H1 (cell line): ENCODE measurements around the gene CTSW. TPM values are rescaled to one million over a fixed set of nuclear protein-coding genes. Genes with fewer than 3 reads are reported as not detected.

Experiments
- CTCF ChIA-PET: fragments of 300-600 bp; sonication (Branson Sonifier 250); formaldehyde crosslinking; loops from one replicate; lab custom pipeline; 2021; ENCODE audit not compliant: partially characterized antibody; lab: Charles Lee
- POLR2A ChIA-PET: fragments of 300-600 bp; sonication (Branson Sonifier 250); formaldehyde crosslinking; loops from one replicate; lab custom pipeline; 2021; ENCODE audit warnings: inconsistent platforms; ENCODE audit not compliant: partially characterized antibody; lab: Charles Lee
- DNase-seq, 2 experiments: peaks; one replicate each; pipeline versions ENCODE4 v3.0.0 to v3.0.0-alpha.2; 2010 to 2022; ENCODE audit warnings: low spot score in 2 of 2, low read depth in 1 of 2, mixed read lengths in 1 of 2
- FAIRE-seq: peaks from 2 replicates; lab custom pipeline; 2011; peaks lifted over from hg19 to GRCh38; lab: Jason Lieb, UNC
- H2AFZ ChIP-seq: 2 replicates; pipeline ENCODE4 v1.8.1; 2012; ENCODE audit warnings: low read length, inconsistent platforms
- H2AK5ac ChIP-seq: 2 replicates; pipeline ENCODE4 v1.6.1; 2013; ENCODE audit warnings: low read depth, low read length
- H2BK120ac ChIP-seq: replicated peaks from 2 replicates; pipeline ENCODE3; 2013; ENCODE audit warnings: low read depth, low read length, inconsistent platforms
- H2BK12ac ChIP-seq: 2 replicates; pipeline ENCODE4 v1.6.1; 2013; ENCODE audit warnings: low read depth, low read length
- H2BK15ac ChIP-seq: 2 replicates; pipeline ENCODE4 v1.6.1; 2013; ENCODE audit warnings: low read length
- H2BK20ac ChIP-seq: 2 replicates; pipeline ENCODE4 v1.6.1; 2013; ENCODE audit warnings: low read length
- H2BK5ac ChIP-seq: 2 replicates; pipeline ENCODE4 v1.6.1; 2013; ENCODE audit warnings: low read depth, low read length
- H3K14ac ChIP-seq: 2 replicates; pipeline ENCODE4 v1.6.1; 2013; ENCODE audit warnings: inconsistent platforms; ENCODE audit not compliant: insufficient read length
- H3K18ac ChIP-seq: 2 replicates; pipeline ENCODE4 v1.6.1; 2013; ENCODE audit warnings: low read length; ENCODE audit errors: extremely low read depth
- H3K23ac ChIP-seq: 2 replicates; pipeline ENCODE4 v1.6.1; 2013; ENCODE audit warnings: inconsistent platforms; ENCODE audit not compliant: insufficient read length
- H3K23me2 ChIP-seq: 2 replicates; pipeline ENCODE4 v1.6.1; 2013; ENCODE audit warnings: low read depth, low read length
- H3K27ac ChIP-seq: 2 replicates; pipeline ENCODE4 v1.6.1; 2011; ENCODE audit warnings: low read depth, low read length, inconsistent platforms
- H3K27me3 ChIP-seq, 4 experiments: replicated peaks in 1 of 4; 1 replicate in 1 of 4; 2 replicates in 3 of 4; pipeline versions ENCODE4 v1.6.1 to v1.8.1; 2011 to 2013; ENCODE audit warnings: low read length in 3 of 4, mild to moderate bottlenecking in 3 of 4, inconsistent platforms in 2 of 4, mixed read lengths in 2 of 4, moderate library complexity in 1 of 4; ENCODE audit not compliant: control insufficient read depth in 3 of 4, insufficient read depth in 3 of 4; ENCODE audit errors: extremely low read depth in 1 of 4
- H3K36me3 ChIP-seq, 4 experiments: 2 replicates each; pipeline versions ENCODE4 v1.6.1 to v1.8.1; 2011 to 2013; ENCODE audit warnings: mild to moderate bottlenecking in 4 of 4, low read length in 3 of 4, moderate library complexity in 2 of 4, control low read depth in 1 of 4, inconsistent platforms in 1 of 4; ENCODE audit not compliant: insufficient read depth in 4 of 4, control insufficient read depth in 2 of 4
- H3K4ac ChIP-seq: replicated peaks from 2 replicates; pipeline ENCODE3; 2013; ENCODE audit warnings: low read length, low read depth, mixed read lengths, inconsistent platforms; ENCODE audit not compliant: insufficient read length
- H3K4me1 ChIP-seq, 4 experiments: replicated peaks in 1 of 4; 1 replicate in 1 of 4; 2 replicates in 3 of 4; pipeline versions ENCODE4 v1.6.1 to v1.8.1; 2011 to 2013; ENCODE audit warnings: low read length in 3 of 4, inconsistent platforms in 2 of 4, mixed read lengths in 1 of 4; ENCODE audit not compliant: insufficient read depth in 4 of 4, control insufficient read depth in 3 of 4
- H3K4me2 ChIP-seq, 2 experiments: 2 replicates each; pipeline versions ENCODE4 v1.6.1 to v1.8.1; 2011 to 2013; ENCODE audit warnings: low read depth in 2 of 2, low read length in 2 of 2, control low read depth in 1 of 2, inconsistent platforms in 1 of 2, mild to moderate bottlenecking in 1 of 2; ENCODE audit not compliant: insufficient read depth in 1 of 2
- H3K4me3 ChIP-seq, 4 experiments: fragments of 200-600, 300-600 bp in 1 of 4; sonication (generic), shearing (Covaris generic), sonication (Bioruptor Twin) in 1 of 4; 2 replicates each; pipeline versions ENCODE4 v1.5.1 to v1.8.1; 2011 to 2016; ENCODE audit warnings: low read length in 4 of 4, low read depth in 3 of 4, control low read depth in 2 of 4, inconsistent platforms in 2 of 4, mild to moderate bottlenecking in 2 of 4, mixed read lengths in 1 of 4, moderate library complexity in 1 of 4; ENCODE audit not compliant: insufficient read depth in 2 of 4; ENCODE audit errors: extremely low read depth in 1 of 4
- H3K56ac ChIP-seq: replicated peaks from 2 replicates; pipeline ENCODE3; 2013; ENCODE audit warnings: low read depth, mild to moderate bottlenecking, mixed read lengths, low read length, inconsistent platforms; ENCODE audit not compliant: insufficient read length
- H3K79me1 ChIP-seq: 2 replicates; pipeline ENCODE4 v1.6.1; 2013; ENCODE audit warnings: low read depth, low read length, control low read depth
- H3K79me2 ChIP-seq, 2 experiments: 2 replicates each; pipeline versions ENCODE4 v1.6.1 to v1.8.1; 2012 to 2013; ENCODE audit warnings: low read length in 2 of 2, mild to moderate bottlenecking in 2 of 2, inconsistent platforms in 1 of 2; ENCODE audit not compliant: insufficient read depth in 2 of 2, control insufficient read depth in 1 of 2
- H3K9ac ChIP-seq, 4 experiments: replicated peaks in 1 of 4; 1 replicate in 1 of 4; 2 replicates in 3 of 4; pipeline versions ENCODE4 v1.6.1 to v1.8.1; 2011 to 2013; ENCODE audit warnings: low read depth in 3 of 4, low read length in 3 of 4, control low read depth in 2 of 4, mild to moderate bottlenecking in 2 of 4, moderate library complexity in 2 of 4, inconsistent platforms in 1 of 4; ENCODE audit errors: extremely low read depth in 1 of 4
- H3K9me3 ChIP-seq, 2 experiments: 2 replicates each; pipeline versions ENCODE4 v1.6.1 to v1.8.1; 2012 to 2013; ENCODE audit warnings: mild to moderate bottlenecking in 2 of 2, moderate library complexity in 2 of 2, control low read depth in 1 of 2, inconsistent platforms in 1 of 2, low read depth in 1 of 2, low read length in 1 of 2, mixed read lengths in 1 of 2; ENCODE audit not compliant: insufficient read depth in 2 of 2
- H4K20me1 ChIP-seq, 2 experiments: replicated peaks in 1 of 2; 2 replicates each; pipeline versions ENCODE3 to v1.8.1; 2011 to 2013; ENCODE audit warnings: inconsistent platforms in 2 of 2, low read length in 2 of 2, mild to moderate bottlenecking in 1 of 2; ENCODE audit not compliant: insufficient read depth in 2 of 2, control insufficient read depth in 1 of 2
- H4K5ac ChIP-seq: 2 replicates; pipeline ENCODE4 v1.6.1; 2013; ENCODE audit warnings: low read length, low read depth, mixed read lengths, inconsistent platforms; ENCODE audit not compliant: insufficient read length
- H4K8ac ChIP-seq: 2 replicates; pipeline ENCODE4 v1.8.0; 2013; ENCODE audit warnings: mild to moderate bottlenecking, moderate library complexity, low read length, inconsistent platforms; ENCODE audit not compliant: insufficient read depth; ENCODE audit errors: extremely low read depth
- H4K91ac ChIP-seq: replicated peaks from 2 replicates; pipeline ENCODE3; 2013; ENCODE audit warnings: low read length, mixed read lengths, inconsistent platforms; ENCODE audit not compliant: insufficient read length
- CBX8 ChIP-seq: fragments of 300-800, 300-1000 bp; sonication (generic); IDR thresholded peaks from 2 replicates; pipeline ENCODE4 v1.7.1; 2016; ENCODE audit warnings: low read depth, low read length, borderline replicate concordance
- CHD2 ChIP-seq: IDR thresholded peaks from 2 replicates; pipeline ENCODE4 v1.6.1; 2012; ENCODE audit warnings: low read length, improper control_type of control experiment
- JUN ChIP-seq: IDR thresholded peaks from 2 replicates; pipeline ENCODE4 v1.6.1; 2011; ENCODE audit warnings: low read depth, mild to moderate bottlenecking, improper control_type of control experiment, low read length
- KDM5A ChIP-seq: fragments of 200-600 bp; IDR thresholded peaks from 2 replicates; pipeline ENCODE4 v1.7.1; 2012; ENCODE audit warnings: mild to moderate bottlenecking, low read length, inconsistent platforms, mixed read lengths
- POLR2AphosphoS5 ChIP-seq: IDR thresholded peaks from 2 replicates; pipeline ENCODE4 v1.6.1; 2011; ENCODE audit warnings: low read depth, low read length
- RBBP5 ChIP-seq: IDR thresholded peaks from 2 replicates; pipeline ENCODE4 v1.7.1; 2012; ENCODE audit warnings: low read depth, mild to moderate bottlenecking, inconsistent platforms, low read length, moderate library complexity, borderline replicate concordance
- SP1 ChIP-seq: IDR thresholded peaks from 2 replicates; pipeline ENCODE4 v1.6.1; 2011; ENCODE audit warnings: low read depth, low read length
- TEAD4 ChIP-seq: IDR thresholded peaks from 2 replicates; pipeline ENCODE4 v1.6.1; 2012; ENCODE audit warnings: low read depth, low read length, inconsistent platforms, mixed read lengths
- USF2 ChIP-seq: IDR thresholded peaks from 2 replicates; pipeline ENCODE4 v1.6.1; 2011; ENCODE audit warnings: low read length, improper control_type of control experiment
- YY1 ChIP-seq: IDR thresholded peaks from 2 replicates; pipeline ENCODE4 v1.6.1; 2011; ENCODE audit warnings: low read depth, mild to moderate bottlenecking, low read length
- WGBS, 2 experiments: shearing (Covaris generic) in 1 of 2; methylation state at CpG; one replicate each; pipeline versions ENCODE4 v1.1.6 to v1.1.7; 2013 to 2015; ENCODE audit warnings: low lambda C conversion rate in 2 of 2, mixed read lengths in 2 of 2, inconsistent platforms in 1 of 2, low coverage in 1 of 2, missing lambda C conversion rate in 1 of 2; ENCODE audit not compliant: insufficient replicate concordance in 2 of 2, insufficient coverage in 1 of 2, insufficient read length in 1 of 2; ENCODE audit errors: extremely low coverage in 1 of 2, missing lambda C conversion rate in 1 of 2; 5-methylcytosine and 5-hydroxymethylcytosine counted together
- polyA plus RNA-seq, 7 experiments: library from polyadenylated mRNA; depleted of rRNA in 3 of 7; stranded (reverse) in 5 of 7; unstranded in 2 of 7; fragments of >200 nt in 5 of 7; fragments of 200-250 nt in 2 of 7; gene quantifications; 1 replicate in 5 of 7; 2 replicates in 1 of 7; 4 replicates in 1 of 7; pipeline versions ENCODE4 v1.2.1 to v1.2.3, GENCODE V29; 2011 to 2013; ENCODE audit warnings: missing spikeins in 2 of 7, mixed read lengths in 2 of 7
- total RNA-seq: library from RNA; stranded (reverse); fragmentation: NEBNext Ultra II Directional; extraction: Animal tissue kit (Norgen Biotek cat#: 25700); gene quantifications from 2 replicates; pipeline ENCODE4 v1.2.1, GENCODE V29; 2021
- TF ChIP-seq, protein P1 (sequence below): IDR thresholded peaks from 2 replicates; pipeline ENCODE4 v1.6.1; 2012; ENCODE audit warnings: inconsistent platforms

CTSW gene
- total and polyA plus RNA-seq, 2 of the 8 experiments (the other 6 are each of a cell fraction or from before 2014, with no cell fraction given) = not detected

DNA sequence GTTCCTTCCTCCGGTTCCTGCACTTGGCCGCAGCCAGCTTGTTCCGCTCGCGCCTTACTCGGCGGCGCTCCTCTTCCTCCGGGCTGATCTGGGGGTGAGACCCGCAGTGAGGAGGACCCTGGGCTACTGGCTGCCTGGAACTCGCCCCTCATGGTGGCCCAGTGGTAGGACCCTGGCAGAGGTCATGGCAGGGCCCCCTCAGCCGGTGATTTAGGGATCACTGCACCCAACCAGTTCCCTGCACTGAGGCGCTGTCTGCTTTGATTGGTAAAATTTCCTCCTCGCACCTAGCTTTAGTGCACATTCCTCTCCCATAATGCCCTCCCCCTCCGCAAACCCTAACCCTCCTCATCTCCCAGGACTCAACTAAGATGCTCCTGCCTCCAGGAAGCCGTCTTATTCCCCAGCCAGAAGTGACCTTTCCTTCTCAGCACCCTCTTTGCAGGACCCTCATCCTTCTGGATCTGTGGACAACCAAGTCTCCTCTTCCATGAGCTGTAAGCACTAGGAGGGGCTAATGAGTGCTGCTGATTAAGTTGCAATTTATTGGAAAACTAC lies 14.5 kb downstream of the CTSW start:
- POLR2A ChIA-PET = interaction anchor here (0.7 to 39.7 kb wide), 7 partner anchors 9 to 174 kb away, joined by 3 to 1071 read pairs (median 5); partner anchors contain the start of genes C11orf68, CFL1, EFEMP2 and MUS81
- WGBS, 2 experiments = 93% methylated on average over 15 of the region's 16 CpGs; no CpG with 5 or more reads in 1 of the 2 experiments
- DNase-seq (no peak), FAIRE-seq (no peak)
- CTCF ChIA-PET = interaction anchor here (0.6 to 19.6 kb wide), 13 partner anchors 8 to 958 kb away, joined by 3 to 283 read pairs (median 4); partner anchors contain the start of gene EFEMP2
- TF ChIP-seq CBX8 (no peak), USF2 (no peak), POLR2AphosphoS5 (no peak), JUN (no peak), CHD2 (no peak), SP1 (no peak), TEAD4 (no peak), RBBP5 (no peak), KDM5A (no peak), YY1 (no peak)
- TF ChIP-seq, protein P1, sequence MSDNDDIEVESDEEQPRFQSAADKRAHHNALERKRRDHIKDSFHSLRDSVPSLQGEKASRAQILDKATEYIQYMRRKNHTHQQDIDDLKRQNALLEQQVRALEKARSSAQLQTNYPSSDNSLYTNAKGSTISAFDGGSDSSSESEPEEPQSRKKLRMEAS = no peak
- H3K56ac ChIP-seq = no peak overlapping the region
- H3K23me2 ChIP-seq = peaks cover 17% of the 10 kb centered on the region
- peaks cover 0 to 23% (median 10%) of the 10 kb centered on the region in 4 experiments; a peak in 5 of 7 replicates for H3K4me1 ChIP-seq
- H3K9me3 ChIP-seq = no peaks in the 10 kb centered on the region
- no peak overlapping the region for H2BK5ac ChIP-seq
- no peak overlapping the region for H3K4me3 ChIP-seq
- H4K20me1 ChIP-seq = peaks cover 0 to 4% of the 10 kb centered on the region in 2 experiments
- no peak overlapping the region for H4K91ac ChIP-seq
- no peak overlapping the region for H2BK15ac ChIP-seq
- no peak overlapping the region for H2BK120ac ChIP-seq
- no peak overlapping the region for H3K14ac ChIP-seq
- H3K36me3 ChIP-seq = no peaks in the 10 kb centered on the region
- H3K18ac ChIP-seq = no peak overlapping the region
- no peak overlapping the region for H3K23ac ChIP-seq
- peaks cover 4 to 24% (median 19%) of the 10 kb centered on the region in 4 experiments for H3K27me3 ChIP-seq
- no peak overlapping the region for H2BK12ac ChIP-seq
- H3K79me1 ChIP-seq = no peaks in the 10 kb centered on the region; the same call in 1 of the 2 replicates
- H3K4ac ChIP-seq = no peak overlapping the region
- H4K8ac ChIP-seq = no peak overlapping the region
- H3K27ac ChIP-seq = no peak overlapping the region
- H3K9ac ChIP-seq = no peak overlapping the region
- H2AFZ ChIP-seq = no peak overlapping the region
- no peak overlapping the region for H3K4me2 ChIP-seq
- H2BK20ac ChIP-seq = no peak overlapping the region
- no peak overlapping the region for H4K5ac ChIP-seq
- no peak overlapping the region for H2AK5ac ChIP-seq
- H3K79me2 ChIP-seq = no peaks in the 10 kb centered on the region
